ENCODE data around the gene BPIFA3. TPM values are rescaled to one million over a fixed set of nuclear protein-coding genes. Genes with fewer than 3 reads are reported as not detected.

The BPIFA3 gene
- total RNA-seq, 1 donor from 2014 or later: not detected

GRCh38 chr20:33275215-33275614 is 58.1 kb downstream of the BPIFA3 start:
- H3K9me3 Mint-ChIP-seq: no peaks in the 10 kb centered on the region
- TF ChIP-seq, protein P1, sequence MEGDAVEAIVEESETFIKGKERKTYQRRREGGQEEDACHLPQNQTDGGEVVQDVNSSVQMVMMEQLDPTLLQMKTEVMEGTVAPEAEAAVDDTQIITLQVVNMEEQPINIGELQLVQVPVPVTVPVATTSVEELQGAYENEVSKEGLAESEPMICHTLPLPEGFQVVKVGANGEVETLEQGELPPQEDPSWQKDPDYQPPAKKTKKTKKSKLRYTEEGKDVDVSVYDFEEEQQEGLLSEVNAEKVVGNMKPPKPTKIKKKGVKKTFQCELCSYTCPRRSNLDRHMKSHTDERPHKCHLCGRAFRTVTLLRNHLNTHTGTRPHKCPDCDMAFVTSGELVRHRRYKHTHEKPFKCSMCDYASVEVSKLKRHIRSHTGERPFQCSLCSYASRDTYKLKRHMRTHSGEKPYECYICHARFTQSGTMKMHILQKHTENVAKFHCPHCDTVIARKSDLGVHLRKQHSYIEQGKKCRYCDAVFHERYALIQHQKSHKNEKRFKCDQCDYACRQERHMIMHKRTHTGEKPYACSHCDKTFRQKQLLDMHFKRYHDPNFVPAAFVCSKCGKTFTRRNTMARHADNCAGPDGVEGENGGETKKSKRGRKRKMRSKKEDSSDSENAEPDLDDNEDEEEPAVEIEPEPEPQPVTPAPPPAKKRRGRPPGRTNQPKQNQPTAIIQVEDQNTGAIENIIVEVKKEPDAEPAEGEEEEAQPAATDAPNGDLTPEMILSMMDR (IDR thresholded peaks at IDR 0.05; ENCODE audit: unreplicated experiment): no peak
- peaks cover 6% of the 10 kb centered on the region for H3K4me1 Mint-ChIP-seq
- H3K27me3 Mint-ChIP-seq (ENCODE audit: low read depth): peaks cover 53% of the 10 kb centered on the region
- no peaks in the 10 kb centered on the region for H3K36me3 Mint-ChIP-seq
- no peak overlapping the region for H3K4me3 Mint-ChIP-seq
- no peak overlapping the region for H3K27ac Mint-ChIP-seq
- DNase-seq (ENCODE audit: low spot score in 2 of 2, unreplicated experiment in 2 of 2): no peak

GRCh38 chr20:33275871-33276270 is 58.7 kb downstream of the BPIFA3 start:
- Mint-ChIP-seq H3K4me3 (no peak overlapping the region), H3K27ac (no peak overlapping the region), H3K9me3 (no peaks in the 10 kb centered on the region), H3K27me3 (ENCODE audit: low read depth) (peaks cover 48% of the 10 kb centered on the region), H3K36me3 (no peaks in the 10 kb centered on the region), H3K4me1 (peaks cover 6% of the 10 kb centered on the region)
- TF ChIP-seq, protein P1 (IDR thresholded peaks at IDR 0.05; ENCODE audit: unreplicated experiment): no peak
- no peak for DNase-seq (ENCODE audit: low spot score in 2 of 2, unreplicated experiment in 2 of 2)

- TF ChIP-seq, protein P1 (IDR thresholded peaks at IDR 0.05; ENCODE audit: unreplicated experiment): no peak
- Mint-ChIP-seq H3K9me3 (no peaks in the 10 kb centered on the region), H3K27ac (no peak overlapping the region), H3K27me3 (ENCODE audit: low read depth) (peaks cover 42% of the 10 kb centered on the region), H3K4me1 (peaks cover 6% of the 10 kb centered on the region), H3K4me3 (no peak overlapping the region), H3K36me3 (no peaks in the 10 kb centered on the region)
- no peak for DNase-seq (ENCODE audit: low spot score in 2 of 2, unreplicated experiment in 2 of 2)
These were observed 59.4 kb downstream of the BPIFA3 start for GRCh38 chr20:33276303-33277113.

Other genes with a start within 250 kb of the BPIFA3 start
- not detected in 3 replicates for gene SUN5, start 212.9 kb upstream of the BPIFA3 start, total RNA-seq
- gene BPIFB2, start 209.6 kb upstream of the BPIFA3 start, total RNA-seq: not detected in 3 replicates
- gene BPIFB6, start 185.7 kb upstream of the BPIFA3 start, total RNA-seq: not detected in 3 replicates
- not detected in 3 replicates for gene BPIFB3, start 163.4 kb upstream of the BPIFA3 start, total RNA-seq
- not detected in 3 replicates for gene BPIFB4, start 137.7 kb upstream of the BPIFA3 start, total RNA-seq
- not detected in 3 replicates for gene BPIFA2, start 49.2 kb upstream of the BPIFA3 start, total RNA-seq
- not detected in 3 replicates for gene BPIFA1, start 18.6 kb downstream of the BPIFA3 start, total RNA-seq
- gene BPIFB1, start 65.9 kb downstream of the BPIFA3 start, total RNA-seq: not detected in 3 replicates
- 38.7 to 41.0 TPM (median 39.8 TPM) in 3 replicates for gene CDK5RAP1, start 184.2 kb downstream of the BPIFA3 start, total RNA-seq
- gene SNTA1, start 226.4 kb downstream of the BPIFA3 start, total RNA-seq: 11.9 to 13.4 TPM (median 13.3 TPM) in 3 replicates